ENCODE measurements around the gene TRIO. TPM values are rescaled to one million over a fixed set of nuclear protein-coding genes. Genes with fewer than 3 reads are reported as not detected.

Gene TRIO
- total and polyA plus RNA-seq, 2 donors (not counting 1 experiment from before 2014, with no cell fraction given): 134 to 281 TPM

DNA sequence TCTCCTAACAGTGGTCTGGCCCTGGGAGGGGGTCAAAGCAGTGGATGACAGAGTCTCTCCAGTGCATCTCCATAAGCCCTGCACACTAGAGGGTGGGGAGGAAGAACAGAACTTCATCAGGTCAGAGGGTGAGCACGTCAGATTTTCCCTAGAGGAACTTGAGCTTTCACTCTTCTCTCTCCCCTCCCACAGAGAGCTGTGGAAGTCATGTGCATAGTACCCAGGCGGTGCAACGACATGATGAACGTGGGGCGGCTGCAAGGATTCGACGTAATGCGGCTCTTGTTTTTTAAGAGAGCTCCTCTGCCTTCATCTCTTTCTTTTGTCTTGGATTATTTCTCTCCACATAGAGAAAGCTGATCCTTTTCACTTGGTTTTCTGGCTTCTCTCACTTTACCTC, 338.2 kb downstream of the TRIO start:
- Histone ChIP-seq H3K9me3 (ENCODE audit: control insufficient read depth, insufficient read depth, low read depth, low read length) (no peaks in the 10 kb centered on the region), H2AFZ (ENCODE audit: low read length) (no peak overlapping the region), H3K9ac (ENCODE audit: insufficient read depth, low read length) (no peak overlapping the region), H3K4me3 (replicated peaks in 1 of 4; ENCODE audit: control extremely low read depth in 1 of 4, insufficient read depth in 1 of 4, low read depth in 3 of 4, low read length in 4 of 4) (no peak overlapping the region), H3K4me2 (ENCODE audit: extremely low read depth, insufficient read depth, low read length) (no peak overlapping the region), H3K27ac (ENCODE audit: insufficient read depth, low read length) (no peak overlapping the region), H3K79me2 (ENCODE audit: control insufficient read depth, insufficient read depth, low read length) (peaks cover 1% of the 10 kb centered on the region), H3K27me3 (ENCODE audit: control insufficient read depth, insufficient read depth, low read length) (no peaks in the 10 kb centered on the region), H3K4me1 (ENCODE audit: control insufficient read depth, extremely low read depth, insufficient read depth, low read length) (no peaks in the 10 kb centered on the region), H3K36me3 (ENCODE audit: control insufficient read depth, insufficient read depth, low read length) (peaks cover 38% of the 10 kb centered on the region), H4K20me1 (ENCODE audit: control insufficient read depth, extremely low read depth, insufficient read depth, low read length) (no peaks in the 10 kb centered on the region)
- no peak for DNase-seq (ENCODE audit: low read depth in 2 of 2)
- TF ChIP-seq EZH2 (IDR thresholded peaks at IDR 0.05; ENCODE audit: low read length, missing control alignments) (no peak), CTCF (conservative IDR thresholded peaks at IDR 0.05 in 1 of 2, IDR thresholded peaks at IDR 0.05 in 1 of 2; ENCODE audit: low read depth in 1 of 2, low read length in 2 of 2) (no peak)

DNA sequence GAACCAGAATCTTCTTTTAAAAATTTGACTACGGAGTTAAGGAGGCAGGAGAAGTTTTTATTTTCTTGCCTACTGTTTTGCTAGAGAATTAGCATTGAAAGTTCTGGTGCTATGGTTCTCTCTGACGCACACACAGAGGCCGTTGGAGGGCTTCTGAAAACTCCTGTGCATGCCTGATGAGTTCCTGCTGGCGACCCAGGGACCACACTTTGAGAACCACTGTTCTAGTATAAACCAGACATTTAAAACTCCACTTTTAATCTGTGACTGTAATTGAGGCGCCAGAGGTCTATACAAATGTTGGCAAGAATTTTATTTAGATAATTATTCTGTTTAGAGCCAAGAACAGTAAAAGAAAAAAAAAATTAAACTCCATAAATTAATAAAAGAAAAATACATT, 338.9 kb downstream of the TRIO start:
- H3K9me3 ChIP-seq (ENCODE audit: control insufficient read depth, insufficient read depth, low read depth, low read length): no peaks in the 10 kb centered on the region
- no peak overlapping the region for H2AFZ ChIP-seq (ENCODE audit: low read length)
- DNase-seq (ENCODE audit: low read depth in 2 of 2): no peak
- H3K36me3 ChIP-seq (ENCODE audit: control insufficient read depth, insufficient read depth, low read length): peaks cover 40% of the 10 kb centered on the region
- H3K27me3 ChIP-seq (ENCODE audit: control insufficient read depth, insufficient read depth, low read length): no peaks in the 10 kb centered on the region
- no peaks in the 10 kb centered on the region for H3K4me1 ChIP-seq (ENCODE audit: control insufficient read depth, extremely low read depth, insufficient read depth, low read length)
- H3K27ac ChIP-seq (ENCODE audit: insufficient read depth, low read length): no peak overlapping the region
- no peak overlapping the region for H3K4me3 ChIP-seq (replicated peaks in 1 of 4; ENCODE audit: control extremely low read depth in 1 of 4, insufficient read depth in 1 of 4, low read depth in 3 of 4, low read length in 4 of 4)
- no peak for TF ChIP-seq EZH2 (IDR thresholded peaks at IDR 0.05; ENCODE audit: low read length, missing control alignments)
- no peak for TF ChIP-seq CTCF (conservative IDR thresholded peaks at IDR 0.05 in 1 of 2, IDR thresholded peaks at IDR 0.05 in 1 of 2; ENCODE audit: low read depth in 1 of 2, low read length in 2 of 2)
- H4K20me1 ChIP-seq (ENCODE audit: control insufficient read depth, extremely low read depth, insufficient read depth, low read length): no peaks in the 10 kb centered on the region
- no peak overlapping the region for H3K4me2 ChIP-seq (ENCODE audit: extremely low read depth, insufficient read depth, low read length)
- peaks cover 1% of the 10 kb centered on the region for H3K79me2 ChIP-seq (ENCODE audit: control insufficient read depth, insufficient read depth, low read length)
- H3K9ac ChIP-seq (ENCODE audit: insufficient read depth, low read length): no peak overlapping the region

DNA sequence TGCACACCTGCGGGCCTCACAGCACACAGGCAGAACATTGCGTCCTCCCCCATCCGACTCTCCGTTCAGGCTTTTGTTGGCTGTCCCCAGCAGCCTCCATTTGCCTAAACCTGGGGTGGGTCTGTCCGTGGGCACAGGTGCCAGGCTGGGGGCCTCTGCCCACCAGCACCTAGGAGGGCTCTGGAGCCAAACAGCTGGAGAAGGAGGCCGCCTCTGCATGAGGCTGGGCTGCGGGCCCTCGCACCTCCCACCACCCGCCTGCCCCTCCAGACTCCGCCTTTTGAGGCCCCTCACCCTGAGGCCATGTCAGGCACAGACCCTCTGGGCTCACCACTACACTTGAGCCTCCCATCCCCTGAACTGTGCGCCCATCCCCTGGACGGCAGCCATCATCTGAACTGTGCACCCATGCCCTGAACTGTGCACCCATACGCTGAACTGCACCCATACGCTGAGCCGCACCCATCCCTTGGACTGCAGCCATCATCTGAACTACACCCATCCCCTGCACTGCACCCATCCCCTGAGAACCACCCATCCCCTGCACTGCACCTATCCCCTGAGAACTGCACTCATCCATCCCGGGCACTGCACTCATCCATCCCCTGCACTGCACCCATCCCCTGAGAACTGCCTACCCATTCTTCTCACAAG, 340.5 kb downstream of the TRIO start:
- TF ChIP-seq EZH2 (IDR thresholded peaks at IDR 0.05; ENCODE audit: low read length, missing control alignments) (no peak), CTCF (conservative IDR thresholded peaks at IDR 0.05 in 1 of 2, IDR thresholded peaks at IDR 0.05 in 1 of 2; ENCODE audit: low read depth in 1 of 2, low read length in 2 of 2) (no peak)
- Histone ChIP-seq H3K27me3 (ENCODE audit: control insufficient read depth, insufficient read depth, low read length) (no peaks in the 10 kb centered on the region), H2AFZ (ENCODE audit: low read length) (no peak overlapping the region), H3K4me3 (replicated peaks in 1 of 4; ENCODE audit: control extremely low read depth in 1 of 4, insufficient read depth in 1 of 4, low read depth in 3 of 4, low read length in 4 of 4) (no peak overlapping the region), H3K9ac (ENCODE audit: insufficient read depth, low read length) (no peak overlapping the region), H4K20me1 (ENCODE audit: control insufficient read depth, extremely low read depth, insufficient read depth, low read length) (no peaks in the 10 kb centered on the region), H3K27ac (ENCODE audit: insufficient read depth, low read length) (no peak overlapping the region), H3K79me2 (ENCODE audit: control insufficient read depth, insufficient read depth, low read length) (peaks cover 1% of the 10 kb centered on the region), H3K36me3 (ENCODE audit: control insufficient read depth, insufficient read depth, low read length) (peaks cover 44% of the 10 kb centered on the region), H3K4me2 (ENCODE audit: extremely low read depth, insufficient read depth, low read length) (no peak overlapping the region), H3K4me1 (ENCODE audit: control insufficient read depth, extremely low read depth, insufficient read depth, low read length) (no peaks in the 10 kb centered on the region), H3K9me3 (ENCODE audit: control insufficient read depth, insufficient read depth, low read depth, low read length) (no peaks in the 10 kb centered on the region)
- DNase-seq (ENCODE audit: low read depth in 2 of 2): no peak
